ENCODE results near the gene SRD5A1.
"Not testable (repeated sequence)": the region's sequence is repeated elsewhere in the genome, so short reads cannot be mapped to it uniquely, and the experiment has no call there.

SRD5A1 gene

DNA sequence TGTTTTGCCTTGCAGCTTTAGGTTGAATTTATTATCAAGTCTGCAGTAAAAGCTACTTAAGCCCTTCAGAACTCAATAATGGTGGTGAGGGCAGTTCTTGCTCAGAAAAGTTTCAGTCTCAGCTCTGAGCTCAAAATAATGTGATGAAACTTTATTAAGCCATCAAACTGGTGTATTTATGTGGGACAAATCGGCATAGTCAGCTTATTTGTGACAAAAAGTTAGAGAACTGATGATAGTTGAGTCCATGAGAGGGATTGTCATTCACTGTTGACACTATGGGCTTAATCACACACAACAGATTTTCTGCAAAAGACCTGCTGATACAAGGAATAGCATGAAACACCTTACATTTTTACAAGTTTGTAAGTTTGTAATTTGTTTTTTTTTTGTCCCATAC is 9.4 kb downstream of the SRD5A1 start:
- Histone ChIP-seq H3K36me3 (ENCODE audit: control insufficient read depth, insufficient read depth, low read length) (no peaks in the 10 kb centered on the region), H3K27ac (no peak overlapping the region), H3K27me3 (ENCODE audit: control insufficient read depth, insufficient read depth, low read length) (no peaks in the 10 kb centered on the region), H3K4me2 (ENCODE audit: low read length) (no peak overlapping the region), H3K4me3 (ENCODE audit: low read depth, low read length) (no peak overlapping the region), H3K4me1 (no peaks in the 10 kb centered on the region), H3K9me3 (ENCODE audit: control insufficient read depth, low read length) (no peaks in the 10 kb centered on the region), H2AFZ (no peak overlapping the region), H3K9ac (no peak overlapping the region), H3K79me2 (peaks cover 2% of the 10 kb centered on the region)
- TF ChIP-seq, protein P1, sequence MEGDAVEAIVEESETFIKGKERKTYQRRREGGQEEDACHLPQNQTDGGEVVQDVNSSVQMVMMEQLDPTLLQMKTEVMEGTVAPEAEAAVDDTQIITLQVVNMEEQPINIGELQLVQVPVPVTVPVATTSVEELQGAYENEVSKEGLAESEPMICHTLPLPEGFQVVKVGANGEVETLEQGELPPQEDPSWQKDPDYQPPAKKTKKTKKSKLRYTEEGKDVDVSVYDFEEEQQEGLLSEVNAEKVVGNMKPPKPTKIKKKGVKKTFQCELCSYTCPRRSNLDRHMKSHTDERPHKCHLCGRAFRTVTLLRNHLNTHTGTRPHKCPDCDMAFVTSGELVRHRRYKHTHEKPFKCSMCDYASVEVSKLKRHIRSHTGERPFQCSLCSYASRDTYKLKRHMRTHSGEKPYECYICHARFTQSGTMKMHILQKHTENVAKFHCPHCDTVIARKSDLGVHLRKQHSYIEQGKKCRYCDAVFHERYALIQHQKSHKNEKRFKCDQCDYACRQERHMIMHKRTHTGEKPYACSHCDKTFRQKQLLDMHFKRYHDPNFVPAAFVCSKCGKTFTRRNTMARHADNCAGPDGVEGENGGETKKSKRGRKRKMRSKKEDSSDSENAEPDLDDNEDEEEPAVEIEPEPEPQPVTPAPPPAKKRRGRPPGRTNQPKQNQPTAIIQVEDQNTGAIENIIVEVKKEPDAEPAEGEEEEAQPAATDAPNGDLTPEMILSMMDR (IDR thresholded peaks at IDR 0.05): no peak

DNA sequence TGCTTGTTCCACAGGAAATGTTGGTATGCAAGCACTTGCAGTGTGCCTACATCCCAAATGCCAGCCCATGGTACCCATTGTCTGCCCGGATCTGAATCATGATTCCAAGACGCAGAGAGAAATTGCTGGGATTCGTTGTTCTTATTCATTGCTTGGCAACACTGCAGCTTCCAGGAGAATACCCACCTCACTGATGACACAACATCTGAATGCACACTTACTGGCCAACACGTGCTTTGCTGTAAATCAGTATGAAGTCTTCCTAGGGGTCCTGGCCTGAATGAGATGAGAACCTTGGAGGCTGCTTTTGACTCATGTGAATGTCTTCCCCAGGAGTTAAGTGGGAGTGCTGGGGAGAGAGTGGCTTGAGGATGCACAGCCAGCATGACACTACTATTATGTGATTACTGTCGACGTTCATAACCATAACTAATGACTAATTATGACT is 11.6 kb downstream of the SRD5A1 start:
- Histone ChIP-seq H3K4me2 (ENCODE audit: low read length) (no peak overlapping the region), H2AFZ (no peak overlapping the region), H3K9ac (no peak overlapping the region), H3K27ac (no peak overlapping the region), H3K9me3 (ENCODE audit: control insufficient read depth, low read length) (no peaks in the 10 kb centered on the region), H3K79me2 (peaks cover 2% of the 10 kb centered on the region), H3K36me3 (ENCODE audit: control insufficient read depth, insufficient read depth, low read length) (no peaks in the 10 kb centered on the region), H3K4me1 (no peaks in the 10 kb centered on the region), H3K4me3 (ENCODE audit: low read depth, low read length) (no peak overlapping the region), H3K27me3 (ENCODE audit: control insufficient read depth, insufficient read depth, low read length) (no peaks in the 10 kb centered on the region)
- TF ChIP-seq, protein P1 (IDR thresholded peaks at IDR 0.05): no peak

DNA sequence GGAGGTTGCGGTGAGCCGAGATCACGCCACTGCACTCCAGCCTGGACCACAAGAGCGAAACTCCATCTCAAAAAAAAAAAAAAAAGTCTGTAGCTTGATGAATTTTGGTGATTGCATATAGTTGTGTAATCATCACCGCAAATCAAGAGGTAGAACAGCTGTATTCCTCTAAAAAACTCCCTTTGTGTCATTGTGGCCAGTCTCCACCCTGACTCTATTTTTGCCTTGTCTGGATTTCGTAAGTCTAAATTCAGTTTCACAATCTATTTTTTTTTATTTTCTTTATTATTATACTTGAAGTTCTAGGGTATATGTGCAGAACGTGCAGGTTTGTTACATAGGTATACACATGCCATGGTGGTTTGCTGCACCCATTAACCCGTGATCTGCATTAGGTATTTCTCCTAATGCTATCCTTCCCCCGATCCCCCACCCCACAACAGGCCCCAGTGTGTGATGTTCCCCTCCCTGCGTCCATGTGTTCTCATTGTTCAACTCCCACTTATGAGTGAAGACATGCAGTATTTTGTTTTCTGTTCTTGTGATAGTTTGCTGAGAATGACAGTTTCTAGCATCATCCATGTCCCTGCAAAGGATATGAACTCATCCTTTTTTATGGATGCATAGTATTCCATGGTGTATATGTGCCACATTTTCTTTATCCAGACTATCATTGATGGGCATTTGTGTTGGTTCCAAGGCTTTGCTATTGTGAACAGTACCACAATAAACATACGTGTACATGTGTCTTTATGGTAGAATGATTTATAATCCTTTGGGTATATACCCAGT is 12.5 kb downstream of the SRD5A1 start:
- H3K4me2 ChIP-seq (ENCODE audit: low read length); H3K9me3 ChIP-seq (ENCODE audit: control insufficient read depth, low read length); H3K36me3 ChIP-seq (ENCODE audit: control insufficient read depth, insufficient read depth, low read length); H3K4me1 ChIP-seq; H3K27me3 ChIP-seq (ENCODE audit: control insufficient read depth, insufficient read depth, low read length); H2AFZ ChIP-seq; H3K27ac ChIP-seq; H3K4me3 ChIP-seq (ENCODE audit: low read depth, low read length); H3K9ac ChIP-seq; H3K79me2 ChIP-seq: not testable (repeated sequence)

DNA sequence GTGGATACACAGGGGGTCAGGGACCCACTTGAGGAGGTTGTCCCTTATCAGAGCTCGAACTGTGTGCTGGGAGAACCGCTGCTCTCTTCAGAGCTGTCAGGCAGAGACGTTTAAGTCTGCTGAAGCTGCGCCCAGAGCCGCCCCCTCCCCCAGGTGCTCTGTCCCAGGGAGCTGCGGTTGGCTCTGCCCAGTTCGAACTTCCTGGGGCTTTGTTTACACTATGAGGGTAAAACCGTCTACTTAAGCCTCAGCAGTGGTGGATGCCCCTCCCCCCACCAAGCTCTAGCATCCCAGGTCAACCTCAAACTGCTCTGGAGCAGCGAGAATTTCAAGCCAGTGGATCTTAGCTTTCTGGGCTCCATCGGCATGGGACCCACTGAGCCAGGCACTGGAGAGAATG is 15.9 kb downstream of the SRD5A1 start:
- Histone ChIP-seq H3K4me2 (ENCODE audit: low read length) (no peak overlapping the region), H3K79me2 (peaks cover 2% of the 10 kb centered on the region), H3K9me3 (ENCODE audit: control insufficient read depth, low read length) (no peaks in the 10 kb centered on the region), H3K9ac (no peak overlapping the region), H3K36me3 (ENCODE audit: control insufficient read depth, insufficient read depth, low read length) (no peaks in the 10 kb centered on the region), H2AFZ (no peak overlapping the region), H3K27me3 (ENCODE audit: control insufficient read depth, insufficient read depth, low read length) (no peaks in the 10 kb centered on the region), H3K27ac (no peak overlapping the region), H3K4me3 (ENCODE audit: low read depth, low read length) (no peak overlapping the region), H3K4me1 (no peaks in the 10 kb centered on the region)
- TF ChIP-seq, protein P1 (IDR thresholded peaks at IDR 0.05): no peak

DNA sequence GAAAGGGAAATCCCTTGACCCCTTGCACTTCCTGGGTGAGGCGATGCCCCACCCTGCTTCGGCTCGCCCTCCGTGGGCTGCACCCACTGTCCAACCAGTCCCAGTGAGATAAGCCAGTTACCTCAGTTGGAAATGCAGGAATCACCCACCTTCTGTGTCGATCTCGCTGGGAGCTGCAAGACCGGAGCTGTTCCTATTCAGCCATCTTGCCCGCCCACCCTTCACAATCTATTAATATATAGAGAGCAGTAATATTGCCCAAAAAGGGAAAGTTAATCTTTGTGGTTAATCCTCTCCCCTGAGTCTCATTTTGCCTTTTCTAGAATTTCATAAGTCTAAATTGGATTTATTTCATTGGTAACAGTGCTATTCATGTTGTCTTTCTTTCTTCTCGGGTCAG is 16.4 kb downstream of the SRD5A1 start:
- Histone ChIP-seq H3K4me3 (ENCODE audit: low read depth, low read length) (no peak overlapping the region), H3K27ac (no peak overlapping the region), H3K4me2 (ENCODE audit: low read length) (no peak overlapping the region), H3K79me2 (peaks cover 2% of the 10 kb centered on the region), H3K9me3 (ENCODE audit: control insufficient read depth, low read length) (no peaks in the 10 kb centered on the region), H3K27me3 (ENCODE audit: control insufficient read depth, insufficient read depth, low read length) (no peaks in the 10 kb centered on the region), H3K9ac (no peak overlapping the region), H2AFZ (no peak overlapping the region), H3K4me1 (no peaks in the 10 kb centered on the region), H3K36me3 (ENCODE audit: control insufficient read depth, insufficient read depth, low read length) (no peaks in the 10 kb centered on the region)
- TF ChIP-seq, protein P1 (IDR thresholded peaks at IDR 0.05): no peak
